Activated CD8-positive, alpha-beta memory T cell treated with anti-CD3 and anti-CD28 coated beads, Interleukin-2, amount 50 U/mL, for 24 hours (primary cell): ENCODE data around the gene SIRT3.
A peak's percentile ranks its signal among the peaks of the same experiment; 100 is the strongest.

Experiments used
- DNase-seq: peaks from one replicate; pipeline ENCODE4 v3.0.0-alpha.2; 2020; ENCODE audit errors: extremely low read depth

Gene SIRT3

DNA sequence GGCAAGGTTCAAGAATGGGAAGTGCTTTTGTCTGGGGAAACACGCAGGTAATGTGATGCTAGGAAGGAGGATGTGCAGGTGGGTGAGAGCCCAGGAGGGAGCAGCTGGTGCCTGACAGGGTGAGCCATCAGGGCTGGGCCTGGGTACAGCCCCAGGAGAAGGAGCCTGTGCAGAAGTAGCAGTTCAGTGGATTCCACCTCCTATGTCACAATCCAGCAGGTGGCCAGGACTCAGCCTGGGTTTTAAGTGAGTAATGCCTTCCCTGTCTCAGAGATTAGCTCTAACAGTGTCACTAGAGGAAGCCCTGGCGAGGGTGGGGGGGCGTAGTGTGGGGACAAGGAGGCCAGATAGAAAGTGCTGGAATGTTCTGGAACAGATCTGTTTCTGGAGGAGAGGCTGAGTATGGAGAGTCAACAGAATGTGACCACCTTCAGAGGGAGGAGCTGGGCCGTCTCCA lies 20.5 kb downstream of the SIRT3 start:
- no peak for DNase-seq

DNA sequence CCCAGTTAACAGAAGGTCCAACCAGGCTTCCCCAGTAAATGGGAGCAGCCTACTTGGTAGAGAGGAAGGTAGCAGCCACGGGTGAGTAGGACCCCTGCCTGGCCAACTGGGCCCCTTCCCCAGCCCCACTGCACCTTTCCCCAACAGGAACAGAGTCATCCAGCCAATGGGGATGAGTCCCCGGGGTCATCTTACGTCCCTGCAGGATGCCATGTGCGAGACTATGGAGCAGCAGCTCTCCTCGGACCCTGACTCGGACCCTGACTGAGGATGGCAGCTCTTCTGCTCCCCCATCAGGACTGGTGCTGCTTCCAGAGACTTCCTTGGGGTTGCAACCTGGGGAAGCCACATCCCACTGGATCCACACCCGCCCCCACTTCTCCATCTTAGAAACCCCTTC lies 22.1 kb downstream of the SIRT3 start:
- no peak for DNase-seq

DNA sequence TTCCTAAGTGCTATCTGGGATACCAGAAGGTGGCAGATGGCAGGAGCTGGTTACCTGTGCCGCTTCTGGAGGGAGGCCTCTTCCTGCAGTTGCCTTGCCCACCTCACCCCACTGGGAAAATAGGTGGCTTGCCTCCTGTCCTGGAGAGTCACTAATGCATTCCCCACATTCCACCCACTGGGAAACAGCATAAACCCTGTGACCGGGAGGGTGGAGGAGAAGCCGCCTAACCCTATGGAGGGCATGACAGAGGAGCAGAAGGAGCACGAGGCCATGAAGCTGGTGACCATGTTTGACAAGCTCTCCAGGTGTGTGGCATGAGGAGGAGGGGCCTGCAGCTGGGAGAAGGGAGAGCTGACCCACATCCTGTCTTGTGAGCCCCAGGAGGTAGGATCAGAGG lies 23.0 kb downstream of the SIRT3 start:
- DNase-seq = no peak

DNA sequence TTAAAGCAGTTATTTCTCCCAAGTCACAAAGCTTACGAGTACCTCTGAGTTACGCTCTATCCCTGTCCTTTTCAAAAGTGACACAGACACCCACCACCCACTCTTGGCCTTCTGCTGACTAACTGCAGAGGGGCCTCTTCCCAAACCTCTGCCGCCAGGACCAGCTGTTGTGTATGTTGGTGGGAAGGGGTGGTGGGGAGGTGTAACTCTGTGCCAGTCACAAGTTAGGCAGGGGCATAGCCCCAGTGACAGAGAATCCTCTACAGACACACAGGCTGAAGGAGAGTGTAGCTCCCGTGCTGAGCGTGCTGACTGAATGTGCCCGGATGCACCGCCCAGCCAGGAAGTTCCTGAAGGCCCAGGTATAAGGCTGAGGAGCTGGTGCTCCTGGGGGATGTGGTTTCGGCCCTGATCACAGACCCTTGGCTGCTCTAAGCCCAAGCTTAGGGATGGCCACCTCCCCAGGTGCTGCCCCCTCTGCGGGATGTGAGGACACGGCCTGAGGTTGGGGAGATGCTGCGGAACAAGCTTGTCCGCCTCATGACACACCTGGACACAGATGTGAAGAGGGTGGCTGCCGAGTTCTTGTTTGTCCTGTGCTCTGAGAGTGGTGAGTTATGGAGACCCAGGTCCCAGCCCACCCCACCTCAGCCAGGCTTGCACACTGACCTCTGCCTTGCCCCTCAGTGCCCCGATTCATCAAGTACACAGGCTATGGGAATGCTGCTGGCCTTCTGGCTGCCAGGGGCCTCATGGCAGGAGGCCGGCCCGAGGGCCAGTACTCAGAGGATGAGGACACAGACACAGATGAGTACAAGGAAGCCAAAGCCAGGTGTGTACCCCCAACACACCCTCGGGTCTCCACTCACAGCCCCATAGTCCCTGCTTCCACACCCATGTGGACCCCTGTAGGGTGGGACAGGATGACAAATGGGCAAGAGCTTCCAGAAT lies 23.7 kb downstream of the SIRT3 start:
- DNase-seq = no peak

DNA sequence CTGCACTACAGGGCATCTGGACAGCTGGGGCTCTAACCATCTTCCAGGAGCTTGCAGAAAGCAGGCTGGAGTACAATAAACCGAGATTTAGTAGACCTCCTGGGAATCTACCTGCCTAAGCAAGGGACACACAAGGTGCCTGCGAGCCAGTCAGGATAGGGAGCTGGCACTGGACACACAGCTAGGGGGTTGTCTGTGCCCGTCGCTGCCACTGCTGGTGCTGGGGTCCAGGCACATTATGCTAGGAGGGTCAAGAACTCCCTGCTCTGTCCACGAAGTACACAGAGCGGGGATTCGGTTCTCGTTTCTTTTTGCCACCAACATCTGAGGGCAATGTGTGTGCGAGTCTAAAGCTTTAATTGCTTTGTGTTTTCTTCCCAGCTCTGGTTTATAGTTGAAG lies 24.4 kb downstream of the SIRT3 start:
- DNase-seq = no peak

DNA sequence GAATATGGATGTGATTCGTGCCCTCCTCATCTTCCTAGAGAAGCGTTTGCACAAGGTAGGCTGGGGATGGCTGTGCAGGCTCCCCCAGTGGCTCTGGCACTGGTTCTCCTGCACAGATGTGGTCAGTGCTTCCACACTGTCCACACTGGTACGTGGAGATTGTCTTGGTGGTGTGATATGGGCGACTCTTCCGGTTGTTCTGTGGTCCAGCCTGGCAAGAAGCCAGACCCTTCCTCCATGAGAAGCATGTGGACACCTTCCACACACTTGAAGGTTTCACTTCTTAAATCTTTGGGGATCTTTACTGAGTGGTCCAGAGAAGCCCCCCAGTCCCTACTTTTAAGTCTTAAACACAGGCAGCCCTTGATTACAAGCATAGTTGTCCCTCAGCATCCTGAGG lies 24.8 kb downstream of the SIRT3 start:
- no peak for DNase-seq

DNA sequence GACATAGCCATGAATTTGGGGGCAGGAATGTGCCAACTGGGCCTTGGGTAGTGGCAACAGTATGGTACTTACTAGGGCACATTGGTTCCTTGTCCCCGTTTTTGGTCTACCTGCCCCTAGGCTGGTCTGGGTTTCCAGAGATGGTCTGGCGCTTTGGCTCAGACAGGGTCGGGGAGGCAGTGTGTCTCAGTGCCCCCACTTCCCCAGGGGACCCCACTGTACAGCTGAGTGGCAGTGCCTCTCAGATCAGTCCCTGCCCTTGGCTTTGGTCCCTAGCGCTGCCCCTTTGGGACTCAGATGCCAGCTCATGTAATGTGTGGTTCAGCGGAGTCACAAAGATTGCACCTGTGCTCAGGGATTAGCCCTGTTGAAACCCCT lies 25.4 kb downstream of the SIRT3 start:
- no peak for DNase-seq

DNA sequence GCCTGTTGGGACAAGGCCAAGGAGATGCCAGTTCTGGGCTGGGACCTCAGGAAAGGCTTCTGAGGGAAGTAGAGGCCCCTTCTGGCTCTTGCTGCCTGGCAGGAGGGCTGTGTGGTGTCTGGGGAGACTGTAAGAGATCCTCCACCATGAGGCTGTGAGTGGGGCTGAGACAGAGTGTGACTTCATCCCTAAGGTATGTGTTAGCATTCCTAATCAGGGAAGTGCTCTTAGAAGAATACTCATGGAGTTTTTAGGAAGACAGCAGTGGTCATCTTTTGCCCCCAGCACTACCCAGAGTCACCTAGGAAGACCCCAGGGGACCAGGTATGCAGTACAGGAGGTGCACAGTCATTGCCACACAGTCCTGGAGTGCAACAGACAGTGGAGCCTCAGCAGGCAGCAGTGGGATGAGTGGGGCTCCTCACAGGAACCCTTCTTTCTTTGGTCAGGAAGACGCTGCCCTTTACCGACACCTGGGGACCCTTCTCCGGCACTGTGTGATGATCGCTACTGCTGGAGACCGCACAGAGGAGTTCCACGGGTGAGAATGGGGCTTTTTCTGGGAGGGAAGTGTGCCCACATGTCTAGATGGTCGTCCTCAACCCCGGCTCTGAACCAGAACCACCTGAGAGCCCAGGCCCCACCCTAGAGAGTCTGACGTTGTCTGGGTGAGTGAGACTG lies 25.9 kb downstream of the SIRT3 start:
- DNase-seq = no peak

DNA sequence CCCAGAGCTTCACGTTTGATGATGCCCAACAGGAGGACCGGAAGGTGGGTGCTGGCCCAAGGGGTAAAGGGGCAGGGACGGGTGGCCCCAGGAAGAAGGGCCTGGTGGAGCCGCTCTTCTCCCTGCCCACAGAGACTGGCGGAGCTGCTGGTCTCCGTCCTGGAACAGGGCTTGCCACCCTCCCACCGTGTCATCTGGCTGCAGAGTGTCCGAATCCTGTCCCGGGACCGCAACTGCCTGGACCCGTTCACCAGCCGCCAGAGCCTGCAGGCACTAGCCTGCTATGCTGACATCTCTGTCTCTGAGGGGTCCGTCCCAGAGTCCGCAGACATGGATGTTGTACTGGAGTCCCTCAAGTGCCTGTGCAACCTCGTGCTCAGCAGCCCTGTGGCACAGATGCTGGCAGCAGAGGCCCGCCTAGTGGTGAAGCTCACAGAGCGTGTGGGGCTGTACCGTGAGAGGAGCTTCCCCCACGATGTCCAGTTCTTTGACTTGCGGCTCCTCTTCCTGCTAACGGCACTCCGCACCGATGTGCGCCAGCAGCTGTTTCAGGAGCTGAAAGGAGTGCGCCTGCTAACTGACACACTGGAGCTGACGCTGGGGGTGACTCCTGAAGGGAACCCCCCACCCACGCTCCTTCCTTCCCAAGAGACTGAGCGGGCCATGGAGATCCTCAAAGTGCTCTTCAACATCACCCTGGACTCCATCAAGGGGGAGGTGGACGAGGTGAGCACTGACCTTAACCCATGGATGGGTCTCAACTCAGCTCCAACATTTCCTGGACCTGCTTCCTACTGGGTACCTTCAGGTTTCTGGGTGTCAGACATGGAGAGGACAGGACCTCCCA lies 26.6 kb downstream of the SIRT3 start:
- no peak for DNase-seq

DNA sequence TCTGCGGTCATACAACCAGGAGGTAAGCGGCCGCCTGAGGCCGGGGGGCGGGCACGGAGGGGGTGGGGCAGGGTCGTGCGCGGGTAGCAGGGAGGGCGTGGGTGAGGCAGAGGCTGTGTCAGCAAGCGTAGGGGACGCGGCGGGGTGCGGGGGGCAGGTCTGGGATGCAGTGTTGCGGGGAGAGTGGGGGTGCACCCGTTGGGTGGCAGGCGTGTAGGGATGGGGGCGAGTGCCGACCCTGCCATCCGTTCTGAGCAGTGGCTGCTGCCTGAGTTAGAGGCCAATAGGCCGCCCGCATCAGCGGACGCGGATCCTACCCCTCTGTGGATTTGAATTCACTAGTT lies 27.3 kb downstream of the SIRT3 start:
- no peak for DNase-seq

DNA sequence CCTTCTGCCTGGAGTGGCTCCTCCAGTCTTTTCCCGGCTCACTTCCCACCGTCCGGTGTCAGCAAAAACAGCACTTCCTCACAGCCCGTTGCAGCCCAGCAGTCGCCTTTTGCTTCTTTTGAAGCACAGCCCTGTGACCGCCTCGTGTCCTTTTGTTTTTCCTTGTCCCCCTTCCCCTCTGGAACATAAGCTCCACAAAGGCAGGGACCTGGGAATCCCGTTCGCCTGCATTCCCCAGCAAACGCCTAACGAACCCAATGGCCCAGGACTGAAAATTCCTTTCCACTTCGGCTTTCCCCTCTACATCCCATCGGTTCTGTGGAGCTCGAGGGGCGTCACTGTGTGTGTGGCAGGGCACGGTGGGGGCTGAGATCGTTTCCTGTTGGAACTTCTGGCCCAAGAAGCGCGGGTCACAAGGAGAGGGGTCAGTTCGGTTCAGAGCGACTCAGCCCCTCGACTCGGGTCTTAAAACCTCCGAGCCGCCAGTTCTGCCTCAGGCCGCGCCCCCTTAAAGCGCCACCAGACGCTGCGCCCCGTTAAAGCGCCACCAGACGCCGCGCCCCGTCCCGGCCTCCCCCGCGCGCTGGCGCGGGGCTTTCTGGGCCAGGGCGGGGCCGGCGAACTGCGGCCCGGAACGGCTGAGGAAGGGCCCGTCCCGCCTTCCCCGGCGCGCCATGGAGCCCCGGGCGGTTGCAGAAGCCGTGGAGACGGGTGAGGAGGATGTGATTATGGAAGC lies 27.8 kb downstream of the SIRT3 start:
- peak; percentile 53 for DNase-seq

DNA sequence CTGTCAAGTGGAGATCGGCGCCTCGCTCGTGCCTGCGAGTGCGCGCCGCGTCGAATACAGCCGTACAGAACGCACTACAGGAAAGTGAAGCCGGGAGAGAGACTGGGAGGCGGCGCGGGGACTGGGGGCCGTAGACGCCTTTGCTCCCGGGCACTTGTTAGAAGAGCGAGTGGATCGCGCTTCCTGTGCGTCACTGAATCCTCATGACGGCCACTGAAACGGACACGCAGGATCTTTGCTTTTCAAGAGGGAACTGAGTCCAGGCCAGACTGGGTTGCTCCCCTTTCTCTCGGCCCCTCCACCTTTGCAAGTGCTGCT lies 28.3 kb downstream of the SIRT3 start:
- DNase-seq = no peak

DNA sequence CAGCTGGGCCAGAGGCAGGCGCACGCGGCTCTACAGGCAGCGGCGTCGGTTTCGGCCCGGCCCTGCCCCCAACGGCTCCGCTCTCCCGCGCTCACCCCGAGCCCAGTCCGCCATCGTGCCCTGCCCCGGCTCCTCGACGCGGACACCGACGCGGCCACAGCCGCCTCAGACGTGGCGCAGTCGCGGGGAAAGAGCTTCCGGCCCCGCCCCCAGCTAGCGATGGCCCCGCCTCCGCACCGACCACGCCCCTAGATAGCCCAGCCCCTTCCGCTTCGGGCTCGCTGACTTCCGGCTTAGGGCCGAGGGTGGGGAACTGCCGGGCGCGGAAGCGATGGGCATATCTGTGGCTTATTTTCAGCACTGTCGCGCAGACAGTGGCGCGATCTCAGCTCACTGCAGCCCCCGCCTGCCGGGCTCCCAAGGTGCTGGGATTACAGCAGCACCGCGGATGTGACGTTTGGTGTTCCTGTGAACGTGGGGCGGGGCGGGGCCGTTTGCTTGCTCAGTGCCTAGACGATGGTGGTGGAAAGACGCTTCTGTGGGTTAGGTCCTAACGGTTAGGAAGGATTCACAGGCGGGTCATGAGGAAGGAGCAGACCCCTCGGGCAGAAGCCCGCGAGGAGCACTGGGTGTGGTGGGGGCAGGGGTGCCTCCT lies 28.8 kb downstream of the SIRT3 start, which contains the start of the genes BET1L and RIC8A:
Gene BET1L, minus strand, starts transcription at position 192 of the 655 bp plus-strand sequence. Its CDS starts 78 bp downstream, at position 114.
Gene RIC8A, plus strand, starts transcription at position 501 of the 655 bp plus-strand sequence. CDS start 1,147 bp downstream, outside the sequence.
- DNase-seq = peak; percentile 93

DNA sequence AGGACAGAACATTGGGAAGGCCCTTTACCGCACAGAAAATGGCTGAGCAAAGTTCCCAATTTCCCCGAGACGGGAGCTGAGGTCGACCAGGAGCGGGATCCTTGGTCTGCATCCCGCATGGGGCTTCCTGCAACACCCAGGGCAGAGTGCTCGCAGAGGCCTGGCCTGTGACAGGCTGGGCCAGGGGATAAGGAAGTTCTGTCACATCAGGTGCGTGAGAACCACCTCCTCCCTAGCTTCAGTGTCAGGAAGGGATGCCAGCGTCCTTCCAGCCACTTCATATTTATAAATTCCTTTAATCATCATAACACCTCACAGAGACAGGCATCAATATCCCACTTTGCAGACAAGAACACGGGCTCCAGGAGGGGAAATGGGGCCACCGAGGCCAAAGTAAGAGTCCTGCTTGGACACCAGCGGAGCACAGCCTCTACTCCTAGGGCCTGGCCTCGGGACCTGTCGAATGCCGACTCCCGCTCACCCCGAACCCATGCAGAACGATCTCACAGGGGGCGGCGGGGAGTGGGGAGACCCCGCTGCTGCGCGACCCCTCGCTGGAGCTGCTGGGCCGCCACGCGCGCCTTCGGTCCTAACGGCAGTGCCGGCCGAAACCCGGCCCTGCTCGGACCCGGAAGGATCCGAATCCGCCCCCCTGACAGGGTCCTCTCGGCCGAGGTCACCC lies 29.5 kb downstream of the SIRT3 start:
- DNase-seq = no peak

DNA sequence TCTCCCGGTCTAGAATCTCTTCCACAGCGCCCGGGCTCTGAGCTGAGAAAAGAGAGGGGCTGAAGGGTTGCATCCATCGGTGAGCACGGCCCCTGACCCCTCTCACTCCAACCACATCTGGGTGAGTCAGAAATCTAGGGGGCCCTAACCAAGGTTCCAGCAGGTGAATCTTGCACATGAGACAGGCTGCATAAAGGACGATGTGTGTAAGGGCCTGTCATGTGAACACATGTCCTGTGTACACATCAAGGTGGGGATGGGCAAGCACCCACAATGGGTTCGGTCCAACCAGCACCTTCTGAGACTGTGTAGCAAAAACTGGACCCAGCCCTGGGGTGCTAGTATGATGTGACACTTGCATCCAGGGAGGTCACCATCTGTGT lies 30.1 kb downstream of the SIRT3 start:
- DNase-seq = no peak

DNA sequence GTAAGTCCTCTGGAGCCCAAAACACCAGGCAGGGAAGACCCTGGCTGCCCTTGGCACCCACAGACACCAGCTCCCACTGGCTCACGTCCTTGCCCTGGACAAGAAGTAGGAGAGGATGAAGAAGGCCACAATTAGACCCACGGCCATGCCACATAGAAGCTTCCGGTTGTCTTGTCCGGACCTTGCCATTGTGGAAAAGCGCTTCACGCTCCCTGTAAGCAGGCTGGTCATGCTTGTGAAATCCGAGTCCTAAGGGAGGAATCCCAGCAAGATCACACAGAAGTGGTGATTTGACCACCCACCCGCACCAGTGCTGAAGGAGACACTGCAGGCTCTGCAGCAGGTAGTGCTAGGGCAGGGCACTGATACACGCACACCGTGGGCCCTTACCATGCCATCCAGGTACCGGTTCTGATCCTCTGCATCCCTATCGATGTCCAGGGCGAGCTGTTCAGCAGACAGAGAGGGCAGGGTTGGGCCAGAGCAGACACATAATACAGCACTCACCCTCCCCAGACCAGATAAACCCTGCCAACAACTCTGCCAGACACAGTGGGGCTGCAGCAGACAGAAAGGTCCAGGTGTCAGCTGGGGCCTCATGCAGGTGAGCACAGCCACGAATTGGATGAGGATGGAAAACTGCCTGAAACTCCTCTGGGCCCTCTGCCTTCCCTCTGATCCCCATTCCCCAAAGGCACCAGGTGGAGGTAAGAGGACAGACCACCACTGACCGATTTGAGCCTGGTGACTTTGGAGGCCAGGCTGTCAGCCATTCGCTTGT lies 30.7 kb downstream of the SIRT3 start:
- DNase-seq = no peak

DNA sequence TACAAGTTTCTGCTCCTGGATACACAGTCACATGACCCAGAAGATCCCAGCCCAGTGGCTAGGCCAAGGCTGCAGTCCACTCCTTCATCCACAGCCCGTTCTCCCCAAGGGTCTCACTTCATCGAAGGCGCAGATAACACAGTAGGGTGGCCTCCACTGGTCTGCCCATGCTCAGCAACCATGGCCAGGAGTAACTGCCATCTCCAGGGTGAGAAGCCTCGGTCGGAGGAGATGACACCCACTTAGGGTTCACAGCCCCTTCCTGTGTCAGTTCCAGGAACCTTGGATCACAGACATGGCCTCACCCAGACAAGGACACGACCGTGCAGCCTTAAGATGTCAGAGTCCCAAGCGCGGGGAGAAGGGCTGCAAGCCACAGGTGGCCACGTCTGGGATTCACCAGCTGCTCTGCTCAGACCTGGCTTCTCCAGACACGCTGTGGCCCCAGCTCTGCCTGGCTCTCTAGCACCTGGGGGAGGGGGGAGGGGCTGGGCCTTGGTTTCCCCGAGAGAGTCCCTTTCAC lies 31.5 kb downstream of the SIRT3 start:
- DNase-seq = no peak

DNA sequence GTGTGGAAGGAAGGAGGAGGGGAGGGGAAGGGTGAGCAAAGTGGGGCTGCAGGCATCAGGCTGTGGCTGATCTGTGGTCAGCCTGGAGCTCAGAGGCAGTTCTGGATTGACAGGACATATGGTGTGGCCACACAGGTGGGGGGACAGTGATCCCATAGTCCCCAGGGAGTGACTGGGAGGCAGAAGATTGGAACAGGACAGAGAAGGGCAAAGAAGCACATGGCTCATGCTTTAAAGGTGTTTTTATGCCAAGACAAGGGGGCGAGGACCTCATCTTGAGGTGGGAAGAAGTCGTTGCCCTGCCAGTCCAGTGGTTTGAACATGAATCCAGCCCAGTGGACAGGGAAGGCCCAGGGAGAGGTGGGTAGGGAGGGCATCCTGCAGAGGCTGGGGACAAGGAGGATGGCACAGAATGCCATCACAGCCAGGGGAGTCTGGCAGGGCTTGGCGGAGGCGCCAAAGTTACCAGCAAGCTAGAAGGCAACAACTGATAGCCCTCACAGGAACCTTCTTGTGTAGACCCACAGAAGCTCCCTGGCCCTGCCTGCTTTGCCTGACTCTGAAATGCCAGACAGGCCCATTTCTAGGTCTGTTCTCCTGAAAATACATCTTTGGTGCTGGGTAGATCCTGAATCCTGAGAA lies 32.1 kb downstream of the SIRT3 start:
- no peak for DNase-seq
